HEK293 (cell line): ENCODE results near the gene SYCP3.

Experiments
- ELK4 ChIP-seq: IDR thresholded peaks from 2 replicates; pipeline ENCODE4 v1.6.1; 2011; ENCODE audit warnings: mild to moderate bottlenecking, low read depth, low read length, borderline replicate concordance
- HOXA7 ChIP-seq: sonication (generic); formaldehyde crosslinking; IDR thresholded peaks from 2 replicates; pipeline ENCODE4 v1.8.1; 2022; ENCODE audit warnings: missing genetic modification reagents, borderline replicate concordance
- KLF8 ChIP-seq: fragments of 450-650 bp; formaldehyde crosslinking; IDR thresholded peaks from 2 replicates; pipeline ENCODE4 v1.5.1; 2016; ENCODE audit warnings: missing biosample characterization, missing genetic modification characterization
- YY1 ChIP-seq: fragments of 450-650 bp; formaldehyde crosslinking; IDR thresholded peaks from 2 replicates; pipeline ENCODE4 v1.5.1; 2018; ENCODE audit warnings: missing biosample characterization, missing genetic modification characterization
- ZFP41 ChIP-seq: fragments of 450-650 bp; formaldehyde crosslinking; IDR thresholded peaks from 2 replicates; pipeline ENCODE4 v1.5.1; 2016; ENCODE audit warnings: missing biosample characterization, missing genetic modification characterization, borderline replicate concordance
- ZFP69B ChIP-seq: fragments of 450-650 bp; formaldehyde crosslinking; IDR thresholded peaks from 2 replicates; pipeline ENCODE4 v1.5.1; 2016; ENCODE audit warnings: missing biosample characterization, missing genetic modification characterization
- ZNF148 ChIP-seq: fragments of 450-650 bp; formaldehyde crosslinking; IDR thresholded peaks from 2 replicates; pipeline ENCODE4 v1.5.0; 2017; ENCODE audit warnings: missing biosample characterization, missing genetic modification characterization, borderline replicate concordance
- ZNF558 ChIP-seq: fragments of 450-650 bp; formaldehyde crosslinking; IDR thresholded peaks from 2 replicates; pipeline ENCODE4 v1.5.1; 2016; ENCODE audit warnings: missing biosample characterization, missing genetic modification characterization
- ZNF600 ChIP-seq: fragments of 450-650 bp; formaldehyde crosslinking; IDR thresholded peaks from 2 replicates; pipeline ENCODE4 v1.5.1; 2016; ENCODE audit warnings: missing biosample characterization, missing genetic modification characterization
- ZNF768 ChIP-seq: fragments of 450-650 bp; formaldehyde crosslinking; IDR thresholded peaks from 2 replicates; pipeline ENCODE4 v1.5.1; 2018; ENCODE audit warnings: missing biosample characterization, mild to moderate bottlenecking, missing genetic modification characterization
- ZNF785 ChIP-seq: fragments of 450-650 bp; formaldehyde crosslinking; IDR thresholded peaks from 2 replicates; pipeline ENCODE4 v1.5.1; 2016; ENCODE audit warnings: missing biosample characterization, missing genetic modification characterization
- TF ChIP-seq, protein P1 (sequence below): fragments of 450-650 bp; formaldehyde crosslinking; IDR thresholded peaks from 2 replicates; pipeline ENCODE4 v1.5.1; 2016; ENCODE audit warnings: missing biosample characterization, missing genetic modification characterization

GRCh38 chr12:101691503-101692096, 47.7 kb downstream of the SYCP3 start:
- TF ChIP-seq ELK4, result no peak
- no peak for TF ChIP-seq ZNF785 (tag by site-specific recombination)
- no peak for TF ChIP-seq ZFP41 (tag by site-specific recombination)
- TF ChIP-seq KLF8 (tag by site-specific recombination), result no peak
- TF ChIP-seq, protein P1, sequence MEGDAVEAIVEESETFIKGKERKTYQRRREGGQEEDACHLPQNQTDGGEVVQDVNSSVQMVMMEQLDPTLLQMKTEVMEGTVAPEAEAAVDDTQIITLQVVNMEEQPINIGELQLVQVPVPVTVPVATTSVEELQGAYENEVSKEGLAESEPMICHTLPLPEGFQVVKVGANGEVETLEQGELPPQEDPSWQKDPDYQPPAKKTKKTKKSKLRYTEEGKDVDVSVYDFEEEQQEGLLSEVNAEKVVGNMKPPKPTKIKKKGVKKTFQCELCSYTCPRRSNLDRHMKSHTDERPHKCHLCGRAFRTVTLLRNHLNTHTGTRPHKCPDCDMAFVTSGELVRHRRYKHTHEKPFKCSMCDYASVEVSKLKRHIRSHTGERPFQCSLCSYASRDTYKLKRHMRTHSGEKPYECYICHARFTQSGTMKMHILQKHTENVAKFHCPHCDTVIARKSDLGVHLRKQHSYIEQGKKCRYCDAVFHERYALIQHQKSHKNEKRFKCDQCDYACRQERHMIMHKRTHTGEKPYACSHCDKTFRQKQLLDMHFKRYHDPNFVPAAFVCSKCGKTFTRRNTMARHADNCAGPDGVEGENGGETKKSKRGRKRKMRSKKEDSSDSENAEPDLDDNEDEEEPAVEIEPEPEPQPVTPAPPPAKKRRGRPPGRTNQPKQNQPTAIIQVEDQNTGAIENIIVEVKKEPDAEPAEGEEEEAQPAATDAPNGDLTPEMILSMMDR (tag by site-specific recombination), result no peak
- TF ChIP-seq ZNF148 (tag by site-specific recombination), result no peak
- no peak for TF ChIP-seq YY1
- no peak for TF ChIP-seq ZNF768
- no peak for TF ChIP-seq ZNF600 (tag by site-specific recombination)
- TF ChIP-seq ZNF558, result no peak
- no peak for TF ChIP-seq ZFP69B (tag by site-specific recombination)
- TF ChIP-seq HOXA7, result no peak
